Heart left ventricle (tissue), 16 donors: ENCODE data around the gene ZBTB26. TPM values are rescaled to one million over a fixed set of nuclear protein-coding genes. Genes with fewer than 3 reads are reported as not detected.
"Not testable (repeated sequence)": the region's sequence is repeated elsewhere in the genome, so short reads cannot be mapped to it uniquely, and the experiment has no call there.

Source experiments
- ATAC-seq, 4 donors: fragments of 200-7000 bp; cut with Tn5 transposase; one replicate each; pipeline ENCODE4 v1.9.1; 2020 to 2022; ENCODE audit warnings: moderate library complexity in 4 of 4, mild to moderate bottlenecking in 3 of 4, moderate number of reproducible peaks in 1 of 4
- DNase-seq, 5 donors: peaks; one replicate each; pipeline ENCODE4 v3.0.0-alpha.2; 2020
- H3K27ac ChIP-seq, 12 donors: fragments of 200-600 bp; sonication (generic) in 4 of 12; one replicate each; pipeline versions ENCODE4 v1.5.0 to v1.8.0; 2016 to 2022; ENCODE audit warnings: mild to moderate bottlenecking in 2 of 12
- H3K27me3 ChIP-seq, 9 donors: fragments of 200-600 bp; sonication (generic) in 2 of 9; one replicate each; pipeline versions ENCODE4 v1.5.1 to v1.8.0; 2016 to 2022; ENCODE audit warnings: mild to moderate bottlenecking in 3 of 9
- H3K36me3 ChIP-seq, 9 donors: fragments of 200-600 bp; sonication (generic) in 2 of 9; one replicate each; pipeline versions ENCODE4 v1.5.0 to v1.8.0; 2018 to 2022; ENCODE audit warnings: mild to moderate bottlenecking in 2 of 9
- H3K4me1 ChIP-seq, 12 donors: fragments of 200-600 bp; sonication (generic) in 4 of 12; one replicate each; pipeline versions ENCODE4 v1.5.0 to v1.8.0; 2016 to 2022; ENCODE audit warnings: mild to moderate bottlenecking in 3 of 12
- H3K4me3 ChIP-seq, 12 donors: fragments of 200-600 bp; sonication (generic) in 4 of 12; one replicate each; pipeline versions ENCODE4 v1.5.0 to v1.8.0; 2017 to 2022; ENCODE audit warnings: mild to moderate bottlenecking in 9 of 12, moderate library complexity in 4 of 12
- H3K9me3 ChIP-seq, 12 donors: fragments of 200-600 bp; sonication (generic) in 4 of 12; one replicate each; pipeline versions ENCODE4 v1.5.0 to v1.8.0; 2016 to 2022; ENCODE audit warnings: mild to moderate bottlenecking in 1 of 12
- CTCF ChIP-seq, 12 donors: fragments of 200-600 bp; sonication (generic) in 4 of 12; IDR thresholded peaks; one replicate each; pipeline versions ENCODE4 v1.5.0 to v1.8.0; 2018 to 2022; ENCODE audit warnings: antibody characterized with exemption in 12 of 12, mild to moderate bottlenecking in 5 of 12
- POLR2A ChIP-seq, 2 donors: fragments of 450-650 bp; IDR thresholded peaks; one replicate each; pipeline ENCODE4 v1.6.1; 2017; ENCODE audit warnings: antibody characterized with exemption in 2 of 2, mild to moderate bottlenecking in 2 of 2, moderate library complexity in 2 of 2
- WGBS, 4 donors: extraction: QIAGEN DNeasy Blood & Tissue Kit in 2 of 4; methylation state at CpG; one replicate each; pipeline versions ENCODE4 v1.1.5 to v1.1.7; 2013 to 2018; 5-methylcytosine and 5-hydroxymethylcytosine counted together
- intact Hi-C, 10 donors: fragments of 100-400 bp; cut with DNase I; formaldehyde crosslinking; loops; one replicate each; pipeline versions ENCODE4 v1.11.1 to v1.14.2; 2022
- polyA plus RNA-seq, 2 donors: library from polyadenylated mRNA; stranded (reverse); fragments of 200-250 nt; gene quantifications; one replicate each; pipeline ENCODE4 v1.2.3, GENCODE V29; 2013
- total RNA-seq, 9 donors: library from RNA; depleted of rRNA in 2 of 9; stranded (reverse); fragments of >200 nt in 2 of 9; fragmentation: NEBNext Ultra II Directional in 3 of 9; extraction: Animal tissue kit (Norgen Biotek cat#: 25700) in 3 of 9; gene quantifications; one replicate each; pipeline versions ENCODE4 v1.1.0 to v1.2.4, GENCODE V29; 2016 to 2023
- donor health status: ischemic (EF 13 %, LVEDD 7.1; RV severe dilation, severe dysfunction).
- donor health status: healthy with polysubstance abuse.
- donor health status: DM: no; HTN: yes; CAD: no.
- donor health status: DM: no; HTN: no; CAD: no.
- donor health status: ischemic (EF 25% LVEDD 6.9; RV normal size, moderate dysfunction).
- donor health status: ischemic (EF 25% LVEDD 5.7; RV mildly dilated, moderate dysfunction).
- donor health status: healthy.
- donor health status: DM: yes; HTN: yes; CAD: no.
- donor health status: ischemic (EF 35%, LVEDD 5.7; RV mildly dilated, moderate dysfunction).
- donor health status: nonischemic (EF 11% LVEDD 7.7; RV severe dilation, severe dysfunction).
- donor health status: DM: yes; HTN: yes; CAD: no.
- donor health status: PGD.
- donor health status: ischemic (EF 29% LVEDD 5.4; RV normal size, mild dysfunction).
- donor health status: nonischemic (EF 23%, LVEDD 6.1; RV moderate dilation, normal function).

Gene ZBTB26
- total and polyA plus RNA-seq, 11 donors = 1.3 to 6.1 (median 3.3) TPM

DNA sequence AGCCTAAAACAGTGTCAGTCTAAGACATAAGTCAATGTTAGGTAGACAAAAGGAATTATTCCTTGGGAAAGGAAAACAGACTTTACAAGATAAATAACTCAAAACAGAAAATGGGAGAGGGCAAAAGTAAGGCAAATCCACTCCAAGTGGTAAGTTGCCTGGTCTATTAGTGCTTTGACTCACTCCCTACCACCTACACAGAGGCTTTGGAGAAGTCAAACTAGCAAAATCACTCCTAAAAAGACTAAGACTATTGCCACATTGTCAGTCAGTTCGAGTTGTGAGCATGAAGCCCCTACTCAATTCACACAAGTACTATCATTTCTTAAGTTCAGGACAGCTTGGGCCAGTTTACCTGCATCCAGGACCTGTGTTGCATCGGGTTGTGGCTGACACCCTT is 13.0 kb downstream of the ZBTB26 start:
- H3K27me3 ChIP-seq = no peaks in the 10 kb centered on the region
- WGBS, 4 donors = 89 to 95% (median 93%) methylated on average over 2 of the region's 2 CpGs
- no peak overlapping the region for H3K27ac ChIP-seq
- no peak overlapping the region for H3K4me3 ChIP-seq
- ATAC-seq (no peak), DNase-seq (no peak)
- H3K9me3 ChIP-seq = no peaks in the 10 kb centered on the region
- H3K4me1 ChIP-seq = peaks cover 0 to 6% (median 0%) of the 10 kb centered on the region in 12 donors
- peaks cover 0 to 44% (median 32%) of the 10 kb centered on the region in 9 donors for H3K36me3 ChIP-seq
- intact Hi-C loops = loop anchor here in 1 of 10 donors (10.0 kb wide), 1 partner anchor 824 kb away; the partner anchor contains the start of gene TTLL11
- TF ChIP-seq CTCF (IDR thresholded peaks at IDR 0.05) (no peak), POLR2A (IDR thresholded peaks at IDR 0.05) (no peak)

DNA sequence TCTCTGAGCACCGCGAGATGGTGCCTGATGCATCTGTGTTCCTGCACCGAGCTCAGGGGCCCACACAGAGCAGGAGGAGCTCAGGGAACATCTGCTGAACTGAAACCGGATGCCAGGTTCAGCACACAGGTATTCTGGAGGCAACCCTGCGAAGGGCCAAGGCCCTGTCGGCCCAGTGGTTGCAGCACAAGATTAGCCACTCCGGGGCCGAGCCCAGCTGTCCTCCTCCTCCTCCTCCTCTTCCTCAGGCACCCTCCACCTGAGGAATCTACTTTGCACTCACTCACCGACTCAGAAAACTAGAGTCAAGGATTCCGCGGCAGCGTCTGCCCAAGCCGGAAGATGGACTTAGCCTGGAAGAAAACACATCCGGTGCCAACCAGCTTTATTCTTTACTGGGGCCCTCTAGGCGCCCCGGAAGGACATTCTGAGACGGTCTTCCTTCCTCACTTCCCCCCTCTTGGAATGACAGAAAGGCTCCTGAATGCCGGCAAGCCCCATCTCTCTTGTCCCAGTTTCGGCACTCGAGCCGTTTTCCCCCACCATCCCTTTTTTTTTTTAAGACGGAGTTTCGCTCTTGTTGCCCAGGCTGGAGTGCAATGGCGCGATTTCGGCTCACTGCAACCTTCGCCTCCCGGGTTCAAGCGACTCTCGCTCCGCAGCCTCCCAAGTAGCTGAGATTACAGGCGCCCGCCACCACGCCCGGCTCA is 18.2 kb downstream of the ZBTB26 start, which contains the start of gene ZBTB6:
Gene ZBTB6 (minus strand): TSS at position 360 of the 710 bp plus-strand sequence. CDS start 1,251 bp downstream, outside the sequence.
- Histone ChIP-seq H3K27me3 (no peaks in the 10 kb centered on the region), H3K36me3 (peaks cover 3 to 47% (median 29%) of the 10 kb centered on the region in 9 donors), H3K9me3 (no peaks in the 10 kb centered on the region), H3K27ac (peak within 1 kb of the TSS in 11 of 12 donors; percentile 75 to 94 (median 80)), H3K4me1 (peaks cover 0 to 16% (median 8%) of the 10 kb centered on the region in 12 donors), H3K4me3 (peak within 1 kb of the TSS; percentile 49 to 94 (median 84))
- peak; percentile 66 to 83 (median 78) for DNase-seq
- ATAC-seq = peak; percentile 94 to 99 (median 98)
- no peak for TF ChIP-seq CTCF (IDR thresholded peaks at IDR 0.05)
- peak in 1 of 2 donors; percentile 37 for TF ChIP-seq POLR2A (IDR thresholded peaks at IDR 0.05)
- intact Hi-C loops = loop anchor here in 3 of 10 donors (1.0 to 10.0 kb wide), 4 partner anchors 8 to 818 kb away; partner anchors contain the start of genes RC3H2 (in 1 of the 3), TTLL11 (in 1 of the 3) and ZBTB26 (in 1 of the 3)
- WGBS, 4 donors = 0 to 1% (median 0%) methylated on average over 31 to 35 of the region's 35 CpGs

DNA sequence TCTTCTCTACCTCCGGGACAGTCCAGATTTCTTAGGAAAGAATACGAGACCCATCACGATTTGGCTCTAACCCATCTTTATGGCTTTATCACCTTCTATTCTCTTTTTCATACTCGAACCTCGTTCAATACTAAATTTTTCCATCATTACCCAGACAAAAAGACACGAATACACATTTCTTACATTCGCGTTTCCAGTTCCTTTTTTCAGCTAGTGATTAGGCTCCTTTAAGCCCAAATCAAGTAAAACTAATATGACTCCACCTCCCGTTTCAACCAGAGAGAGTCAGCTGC is 18.7 kb downstream of the ZBTB26 start:
- DNase-seq (no peak), ATAC-seq (no peak)
- intact Hi-C loops = loop anchor here in 2 of 10 donors (5.0 to 10.0 kb wide), 2 partner anchors 35 to 818 kb away; partner anchors contain the start of gene TTLL11 (in 1 of the 2)
- Histone ChIP-seq H3K27ac (peak overlapping the region in 11 of 12 donors; percentile 75 to 94 (median 80)), H3K36me3 (peaks cover 3 to 46% (median 29%) of the 10 kb centered on the region in 9 donors), H3K9me3 (no peaks in the 10 kb centered on the region), H3K4me3 (peak overlapping the region; percentile 49 to 94 (median 84)), H3K4me1 (peaks cover 0 to 16% (median 8%) of the 10 kb centered on the region in 12 donors), H3K27me3 (no peaks in the 10 kb centered on the region)
- 3 to 6% (median 5%) methylated on average over 9 of the region's 9 CpGs for WGBS, 4 donors
- no peak for TF ChIP-seq POLR2A (IDR thresholded peaks at IDR 0.05)
- TF ChIP-seq CTCF (IDR thresholded peaks at IDR 0.05) = no peak

DNA sequence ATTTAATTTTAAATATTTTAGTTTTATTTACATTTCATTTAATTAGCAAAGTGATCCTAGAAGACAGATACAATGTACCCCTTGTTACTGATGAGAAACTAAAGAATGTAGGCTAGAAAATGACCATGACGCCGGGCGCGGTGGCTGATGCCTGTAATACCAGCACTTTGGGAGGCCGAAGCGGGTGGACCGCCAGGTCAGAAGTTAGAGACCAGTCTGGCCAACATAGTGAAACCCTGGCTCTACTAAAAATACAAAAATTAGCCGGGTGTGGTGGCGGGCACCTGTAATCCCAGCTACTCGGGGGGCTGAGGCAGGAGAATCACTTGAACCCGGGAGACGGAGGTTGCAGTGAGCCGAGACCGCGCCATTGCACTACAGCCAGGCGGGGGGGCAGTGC is 25.2 kb downstream of the ZBTB26 start:
- ATAC-seq, H3K9me3 ChIP-seq, H3K4me3 ChIP-seq, H3K27me3 ChIP-seq: not testable (repeated sequence)
- Histone ChIP-seq H3K4me1 (peaks cover under 1 to 35% (median 23%) of the 10 kb centered on the region in 12 donors), H3K27ac (peak overlapping the region in 1 of 12 donors; percentile 96), H3K36me3 (peaks cover 3 to 35% (median 24%) of the 10 kb centered on the region in 9 donors)
- WGBS, 4 donors = 92 to 96% (median 95%) methylated on average over 16 of the region's 16 CpGs
- peak in 1 of 5 donors; percentile 48 for DNase-seq
- intact Hi-C loops = loop anchor here in 3 of 10 donors (5.0 to 10.0 kb wide), 5 partner anchors 36 to 359 kb away; partner anchors contain the start of genes RABGAP1 (in 1 of the 3) and STRBP (in 1 of the 3)
